ENCODE data around the gene PDE4D.
A peak's percentile ranks its signal among the peaks of the same experiment; 100 is the strongest.

PDE4D gene

DNA sequence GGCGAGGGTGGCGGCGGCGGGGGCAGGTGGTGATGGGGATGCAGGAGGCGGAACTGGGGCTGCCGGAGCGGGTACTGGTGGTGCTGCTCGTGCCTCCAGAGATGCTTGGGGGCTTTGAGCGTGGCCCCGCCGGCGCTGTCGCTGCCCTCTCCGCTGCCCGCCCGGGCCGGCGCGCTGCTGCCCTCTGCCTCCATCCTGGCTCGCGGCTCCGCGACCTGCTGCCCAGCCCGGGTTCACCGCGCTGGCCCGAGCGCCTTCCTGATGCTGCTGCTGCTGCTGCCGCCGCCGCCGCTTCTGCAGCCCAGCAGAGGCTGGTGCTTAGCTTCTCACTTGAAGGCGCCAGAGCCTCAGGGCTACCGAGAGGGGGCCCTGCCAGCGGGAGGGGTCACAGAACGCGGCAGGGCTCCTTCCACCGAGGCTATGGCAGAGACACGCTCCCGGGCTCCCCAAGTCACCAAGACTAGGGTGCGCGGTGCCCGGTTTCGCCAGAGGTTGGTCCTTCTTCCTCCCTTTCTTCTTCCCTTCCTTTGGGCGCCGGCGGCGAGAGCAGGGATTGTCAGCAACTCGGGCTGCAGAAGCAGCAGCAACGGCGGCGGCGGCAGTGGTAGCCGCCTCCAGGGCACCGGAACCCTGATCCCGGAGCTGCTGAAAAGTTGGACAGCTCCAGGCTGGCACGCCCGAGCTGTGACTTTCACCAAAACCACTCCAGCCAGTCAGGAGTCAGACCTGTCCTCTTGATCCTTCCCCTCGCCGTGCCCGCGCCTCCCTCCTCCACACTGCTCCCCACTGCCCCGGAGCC, at the start of gene PDE4D:
PDE4D (minus strand) TSS at position 298 of the 799 bp plus-strand sequence.
- DNase-seq: peak; percentile 24

- no peak for DNase-seq
Observed at GRCh38 chr5:59937633-59938032, 44.1 kb upstream of the PDE4D start.

GRCh38 chr5:59923465-59923864, 29.9 kb upstream of the PDE4D start:
- no peak for DNase-seq

- no peak for DNase-seq
Observed at GRCh38 chr5:59922220-59922619, 28.7 kb upstream of the PDE4D start.

- DNase-seq: no peak
Observed at GRCh38 chr5:59921816-59922215, 28.3 kb upstream of the PDE4D start.

DNA sequence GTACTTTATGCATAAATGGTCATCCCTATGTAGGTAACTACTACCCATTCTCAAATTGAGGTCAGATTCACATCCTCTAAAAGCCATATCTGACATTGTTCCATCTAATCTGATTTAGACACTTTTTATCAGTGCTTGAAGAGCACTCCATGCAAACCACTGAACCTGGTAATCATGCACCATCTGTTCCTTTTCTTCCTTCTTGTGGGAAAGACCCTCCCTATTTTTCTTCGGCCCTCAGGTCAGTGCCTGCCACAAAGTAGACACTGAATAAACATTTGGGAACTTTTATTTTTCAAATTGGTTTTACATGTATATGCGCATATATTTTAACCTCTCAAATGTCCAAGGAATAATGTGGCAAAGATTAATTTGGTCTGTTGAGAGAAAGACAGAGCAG, 26.0 kb upstream of the PDE4D start:
- no peak for DNase-seq

- no peak for DNase-seq
Observed at GRCh38 chr5:59917121-59917520, 23.6 kb upstream of the PDE4D start.

DNA sequence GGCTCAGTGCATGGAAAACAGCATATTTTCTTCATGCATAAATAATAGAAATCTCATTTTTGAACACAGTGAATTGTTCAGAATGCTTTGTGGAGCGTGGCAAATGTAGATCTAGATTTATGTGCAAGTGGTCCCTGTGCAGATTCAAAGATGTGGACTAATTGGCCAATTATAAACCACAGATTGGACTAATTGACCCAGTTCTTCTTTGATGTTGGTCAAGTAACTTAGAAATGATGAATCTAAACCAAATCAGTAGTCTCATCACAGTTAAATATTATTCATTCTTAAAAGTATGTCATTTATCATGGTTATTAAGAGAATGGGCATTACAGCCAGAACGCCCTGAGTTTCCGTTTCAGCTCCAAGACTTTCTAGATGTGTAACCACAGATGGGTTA, 11.7 kb upstream of the PDE4D start:
- no peak for DNase-seq

DNA sequence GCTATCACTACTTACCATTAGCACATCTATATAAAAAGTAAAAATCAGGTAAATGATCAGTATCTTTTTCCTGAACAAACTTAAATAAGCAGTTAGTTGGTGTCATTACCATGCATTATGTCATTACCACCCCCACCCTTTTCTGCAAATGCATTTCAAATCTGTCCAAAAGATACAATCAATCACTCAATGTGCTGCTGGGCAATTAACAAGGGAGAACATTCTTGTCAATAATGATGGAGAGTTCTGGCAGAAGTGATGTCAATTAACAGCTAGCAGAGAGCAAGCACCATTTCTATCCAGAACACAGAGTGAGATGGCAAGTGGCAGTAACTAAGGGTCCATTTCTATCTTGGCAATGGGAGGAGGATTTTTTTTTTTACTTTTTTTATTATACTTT, 3.5 kb upstream of the PDE4D start:
- DNase-seq: no peak

- no peak for DNase-seq
Observed at GRCh38 chr5:59891962-59892643, 1.4 kb downstream of the PDE4D start.

GRCh38 chr5:59887274-59887673, 6.3 kb downstream of the PDE4D start:
- DNase-seq: no peak

GRCh38 chr5:59874675-59875074, 18.9 kb downstream of the PDE4D start:
- no peak for DNase-seq

GRCh38 chr5:59873113-59873512, 20.4 kb downstream of the PDE4D start:
- no peak for DNase-seq

GRCh38 chr5:59866661-59867060, 26.9 kb downstream of the PDE4D start:
- no peak for DNase-seq

GRCh38 chr5:59864718-59865117, 28.8 kb downstream of the PDE4D start:
- no peak for DNase-seq

DNA sequence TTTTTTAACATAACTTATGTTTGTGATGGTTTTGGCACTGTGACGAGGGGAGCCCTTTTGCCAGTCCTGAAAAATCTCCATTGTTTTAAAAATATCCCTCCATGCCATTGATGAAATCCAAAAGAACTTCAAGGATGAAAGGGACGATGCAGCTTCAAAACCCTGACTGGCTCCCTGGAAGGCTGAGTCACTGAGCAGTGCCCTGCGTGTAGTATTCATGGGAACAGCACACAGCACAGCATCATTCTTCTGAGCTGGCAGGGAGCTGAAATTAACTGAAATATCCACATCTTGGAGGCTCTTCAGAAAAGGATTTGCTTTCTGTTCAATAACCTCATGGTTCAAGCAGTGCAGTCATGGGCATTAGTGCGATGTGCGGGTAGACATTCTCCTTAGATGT, 29.7 kb downstream of the PDE4D start:
- no peak for DNase-seq

DNA sequence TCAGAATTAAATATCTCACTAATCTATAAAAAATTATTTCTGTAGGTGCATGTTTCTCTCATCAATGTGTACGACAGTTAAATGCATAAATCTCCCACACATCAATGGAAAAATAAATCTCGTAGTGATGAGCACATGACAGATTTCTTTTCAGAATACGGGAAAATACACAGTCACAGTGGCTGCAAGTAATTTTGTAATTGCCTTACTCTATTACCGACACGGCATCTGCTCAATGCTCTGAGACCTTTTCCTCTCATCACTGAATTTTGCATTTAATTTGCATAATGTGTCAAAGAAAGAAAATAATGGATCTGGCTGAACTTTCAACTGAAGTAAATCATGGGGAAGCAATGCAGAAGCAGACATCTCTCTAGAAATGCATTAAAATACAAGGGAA, 37.2 kb downstream of the PDE4D start:
- no peak for DNase-seq

DNA sequence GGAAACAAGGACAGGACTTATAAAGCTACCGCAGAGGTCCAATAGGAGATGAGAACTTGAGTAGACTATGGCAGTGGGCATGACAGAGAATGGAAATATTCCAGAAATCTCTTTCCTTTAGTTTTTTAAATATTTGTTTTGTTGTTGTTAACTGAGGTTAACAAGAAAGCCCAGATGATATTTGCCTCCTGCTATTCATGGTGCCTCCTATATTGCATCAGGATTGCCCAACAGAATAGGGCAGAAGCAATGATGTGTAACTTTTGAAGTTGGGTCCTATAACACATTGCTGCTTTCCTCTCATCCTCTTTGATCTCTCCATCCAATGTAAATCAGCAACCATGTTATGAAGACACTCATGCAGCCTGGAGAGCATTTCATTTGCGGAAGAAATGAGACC, 42.8 kb downstream of the PDE4D start:
- no peak for DNase-seq

DNA sequence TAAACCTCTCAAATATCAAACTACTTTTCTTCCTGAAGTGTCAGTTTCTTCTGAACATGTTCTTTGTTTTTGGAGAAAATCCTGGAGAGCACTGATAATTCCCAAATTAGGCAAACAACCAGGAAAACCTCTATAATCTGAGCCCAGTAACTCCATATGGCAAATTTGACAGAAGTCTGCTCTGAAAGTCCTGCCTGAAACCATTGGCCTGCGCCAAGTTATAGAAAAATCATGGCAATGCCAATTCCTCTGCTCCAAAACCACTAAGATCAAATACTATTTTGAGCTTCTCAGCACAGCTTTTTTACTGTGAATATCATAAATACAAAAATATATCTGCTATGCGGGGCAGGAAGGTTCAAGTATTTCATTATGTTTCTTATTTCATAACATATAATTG, 45.9 kb downstream of the PDE4D start:
- DNase-seq: no peak

- no peak for DNase-seq
Observed at GRCh38 chr5:59845730-59846129, 47.8 kb downstream of the PDE4D start.

GRCh38 chr5:59843511-59844213, 49.9 kb downstream of the PDE4D start:
- DNase-seq: no peak

DNA sequence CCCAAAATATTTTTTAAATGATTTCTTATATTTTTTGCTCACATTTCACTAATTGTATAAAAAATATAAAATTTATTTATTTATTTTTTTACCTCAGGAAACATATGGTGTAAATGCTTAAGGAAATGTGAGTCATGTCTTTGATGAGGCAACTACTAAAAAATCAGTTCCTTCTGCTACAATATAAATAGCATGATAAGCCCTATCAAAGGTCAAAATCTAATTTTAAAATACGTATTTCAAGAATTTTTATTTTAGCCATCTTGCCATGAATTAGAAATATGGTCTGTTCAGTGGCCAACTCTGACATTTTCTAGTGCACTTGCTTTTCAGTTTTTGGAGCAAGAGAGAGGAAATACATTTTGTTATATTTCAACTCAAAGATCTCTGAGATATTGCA, 50.5 kb downstream of the PDE4D start:
- no peak for DNase-seq

DNA sequence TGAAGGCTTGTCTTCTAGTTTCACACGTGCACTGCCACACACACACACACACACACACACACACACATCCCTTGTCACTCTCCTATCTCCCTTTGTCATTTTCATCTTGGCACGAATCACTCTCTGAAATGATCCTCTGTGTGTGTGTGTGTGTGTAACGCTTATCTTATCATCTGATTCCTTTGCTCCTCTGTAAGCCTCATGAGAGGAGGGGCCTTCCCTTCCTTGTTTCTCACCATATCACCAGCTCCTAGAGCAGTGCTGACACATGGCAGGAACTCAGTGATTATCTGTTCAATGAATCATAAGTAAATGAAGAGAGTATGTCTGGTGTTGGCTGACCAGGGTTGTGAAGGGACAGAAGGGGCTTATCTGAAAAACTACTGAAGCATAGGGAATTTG, 53.3 kb downstream of the PDE4D start:
- no peak for DNase-seq

DNA sequence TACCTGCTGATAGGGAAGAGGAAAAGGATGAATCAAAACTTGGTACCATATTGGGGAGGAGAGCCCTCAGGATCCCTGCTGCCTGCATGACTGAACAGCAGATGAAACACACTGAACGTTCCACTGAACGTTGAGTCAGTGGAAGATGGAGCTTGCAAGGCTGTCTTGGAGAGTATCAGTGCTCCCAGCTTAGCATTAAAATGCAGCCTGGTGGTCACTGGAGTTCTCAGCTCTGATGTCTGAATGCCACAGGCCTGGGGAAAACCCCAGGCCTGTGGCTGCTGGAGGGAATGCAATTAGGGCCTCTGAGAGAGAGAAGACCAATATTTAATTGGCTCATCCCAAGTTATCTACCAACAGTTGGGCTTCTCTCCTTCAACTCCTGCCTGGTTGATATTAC, 54.5 kb downstream of the PDE4D start:
- no peak for DNase-seq

Measured in COR-L47 (cell line).